T-cell (primary cell): Measurements from ENCODE around the gene GYPC. TPM values are rescaled to one million over a fixed set of nuclear protein-coding genes. Genes with fewer than 3 reads are reported as not detected.
"Not testable (repeated sequence)": the region's sequence is repeated elsewhere in the genome, so short reads cannot be mapped to it uniquely, and the experiment has no call there.

Source experiments
- ATAC-seq, 4 experiments: fragments of 200-7000 bp in 3 of 4; fragments of 150-1000 bp in 1 of 4; cut with Tn5 transposase; replicated peaks in 1 of 4; 1 replicate in 3 of 4; 2 replicates in 1 of 4; pipeline ENCODE4 v1.10.0; 2021; ENCODE audit warnings: moderate library complexity in 3 of 4, mild to moderate bottlenecking in 2 of 4, moderate number of reproducible peaks in 1 of 4
- CTCF ChIA-PET, 2 donors: fragments of 300-600 bp; sonication (Branson Sonifier 250); formaldehyde crosslinking; loops; one replicate each; lab custom pipeline; 2022; ENCODE audit warnings: antibody characterized with exemption in 2 of 2; lab: Charles Lee
- POLR2A ChIA-PET, 2 donors: fragments of 300-600 bp; sonication (Branson Sonifier 250); formaldehyde crosslinking; loops; one replicate each; lab custom pipeline; 2022; ENCODE audit warnings: antibody characterized with exemption in 2 of 2; lab: Charles Lee
- DNase-seq, 35 experiments: peaks; one replicate each; pipeline versions ENCODE4 v3.0.0 to v3.0.0-alpha.2; 2013 to 2023
- H3K27ac ChIP-seq: one replicate; pipeline ENCODE4 v1.5.1; 2013; ENCODE audit warnings: low read length
- H3K27me3 ChIP-seq, 2 experiments: replicated peaks in 1 of 2; 1 replicate in 1 of 2; 2 replicates in 1 of 2; pipeline versions ENCODE4 v1.6.1 to v1.7.0; 2013; ENCODE audit warnings: low read length in 1 of 2, mixed read lengths in 1 of 2; ENCODE audit not compliant: control insufficient read depth in 2 of 2, insufficient read depth in 2 of 2; ENCODE audit errors: extremely low read depth in 1 of 2
- H3K36me3 ChIP-seq, 2 donors: 1 replicate in 1 of 2; 2 replicates in 1 of 2; pipeline versions ENCODE4 v1.6.1 to v1.7.0; 2013; ENCODE audit warnings: low read length in 1 of 2; ENCODE audit not compliant: control insufficient read depth in 2 of 2, insufficient read depth in 1 of 2; ENCODE audit errors: extremely low read depth in 1 of 2
- H3K4me1 ChIP-seq, 2 experiments: 1 replicate in 1 of 2; 2 replicates in 1 of 2; pipeline versions ENCODE4 v1.6.1 to v1.7.0; 2013; ENCODE audit warnings: low read length in 2 of 2, mixed read lengths in 1 of 2; ENCODE audit not compliant: insufficient read depth in 2 of 2, control insufficient read depth in 1 of 2; ENCODE audit errors: extremely low read depth in 1 of 2
- H3K4me3 ChIP-seq, 2 donors: 1 replicate in 1 of 2; 2 replicates in 1 of 2; pipeline versions ENCODE4 v1.5.1 to v1.7.0; 2013; ENCODE audit warnings: mild to moderate bottlenecking in 2 of 2, low read length in 1 of 2, moderate library complexity in 1 of 2; ENCODE audit not compliant: control insufficient read depth in 1 of 2; ENCODE audit errors: extremely low read depth in 1 of 2
- H3K9me3 ChIP-seq: 2 replicates; pipeline ENCODE4 v1.7.0; 2013
- H3K27ac Mint-ChIP-seq, 2 donors: one replicate each; pipeline ENCODE4 v1.8.0; 2020 to 2021; ENCODE audit warnings: mild to moderate bottlenecking in 2 of 2, mixed read lengths in 2 of 2
- H3K27me3 Mint-ChIP-seq, 2 donors: one replicate each; pipeline ENCODE4 v1.8.0; 2021 to 2022; ENCODE audit warnings: mixed read lengths in 2 of 2
- H3K36me3 Mint-ChIP-seq: one replicate; pipeline ENCODE4 v1.8.0; 2021; ENCODE audit warnings: mixed read lengths
- H3K4me1 Mint-ChIP-seq, 3 donors: one replicate each; pipeline ENCODE4 v1.8.0; 2020 to 2022; ENCODE audit warnings: mixed read lengths in 3 of 3, mild to moderate bottlenecking in 1 of 3
- H3K4me3 Mint-ChIP-seq, 3 donors: one replicate each; pipeline ENCODE4 v1.8.0; 2020 to 2022; ENCODE audit warnings: mild to moderate bottlenecking in 3 of 3, mixed read lengths in 3 of 3, moderate library complexity in 3 of 3
- H3K9me3 Mint-ChIP-seq, 3 donors: one replicate each; pipeline ENCODE4 v1.8.0; 2020 to 2022; ENCODE audit warnings: mixed read lengths in 3 of 3
- WGBS: methylation state at CpG from one replicate; pipeline ENCODE4 v1.1.5; 2013; ENCODE audit warnings: missing lambda C conversion rate; ENCODE audit not compliant: insufficient coverage; 5-methylcytosine and 5-hydroxymethylcytosine counted together
- total RNA-seq, 35 experiments: library from RNA in 6 of 35; stranded (reverse) in 6 of 35; fragments of 120-200 nt in 1 of 35; gene quantifications; one replicate each; pipeline versions ENCODE4 v1.2.1 to v1.2.4 and lab custom pipeline; 2013 to 2026

Gene GYPC
- total RNA-seq, 5 donors from 2014 or later (not counting 1 experiment from before 2014, with no cell fraction given) = 109 to 137 (median 116) TPM

GRCh38 chr2:126692241-126692640, 36.3 kb downstream of the GYPC start:
- DNase-seq, ATAC-seq, H3K4me1 Mint-ChIP-seq, H3K27me3 Mint-ChIP-seq, H3K27ac ChIP-seq, CTCF ChIA-PET, H3K9me3 ChIP-seq, H3K27ac Mint-ChIP-seq, H3K27me3 ChIP-seq, H3K4me3 ChIP-seq, H3K4me1 ChIP-seq, H3K4me3 Mint-ChIP-seq, POLR2A ChIA-PET: not testable (repeated sequence)
- H3K36me3 ChIP-seq = peaks cover 20 to 60% of the 10 kb centered on the region in 2 donors
- no CpG with 5 or more reads among the region's 1 CpG for WGBS
- peaks cover 5 to 14% (median 8%) of the 10 kb centered on the region in 3 donors for H3K9me3 Mint-ChIP-seq
- peaks cover 89% of the 10 kb centered on the region for H3K36me3 Mint-ChIP-seq

DNA sequence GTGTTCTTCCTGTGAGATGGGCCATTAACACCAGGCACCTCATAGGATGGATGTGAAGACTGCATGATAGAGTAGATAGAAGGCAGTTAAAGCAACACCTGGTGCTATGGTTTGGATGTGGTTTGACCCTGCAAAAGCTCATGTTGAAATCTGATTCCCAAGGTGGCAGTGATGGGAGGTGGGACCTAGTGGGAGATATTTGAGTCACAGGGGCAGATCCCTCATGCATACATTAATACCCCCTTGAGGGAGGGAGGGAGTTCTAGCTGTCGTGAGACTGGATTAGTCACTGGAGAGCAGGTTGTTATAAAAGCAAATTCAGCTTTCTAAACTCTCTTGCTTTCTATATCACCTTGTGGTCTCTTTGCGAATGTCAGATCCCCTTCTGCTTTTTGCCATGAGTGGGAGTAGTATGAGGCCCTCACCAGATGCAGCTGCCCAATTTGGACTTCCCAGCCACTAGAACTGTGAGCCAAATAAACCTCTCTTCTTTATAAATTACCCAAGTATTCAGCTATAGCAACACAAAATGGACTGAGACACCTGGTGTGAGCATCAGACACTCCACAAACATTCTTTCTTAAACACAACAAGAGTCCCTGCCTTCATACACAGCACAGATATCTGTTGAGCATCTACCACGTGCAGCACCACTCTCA, 37.1 kb downstream of the GYPC start:
- CTCF ChIA-PET, H3K27ac Mint-ChIP-seq, H3K4me1 Mint-ChIP-seq, DNase-seq, H3K4me1 ChIP-seq, H3K27me3 Mint-ChIP-seq, H3K4me3 Mint-ChIP-seq, ATAC-seq, H3K9me3 ChIP-seq, POLR2A ChIA-PET, H3K27ac ChIP-seq, H3K4me3 ChIP-seq, H3K27me3 ChIP-seq: not testable (repeated sequence)
- H3K9me3 Mint-ChIP-seq = peaks cover 5 to 14% (median 8%) of the 10 kb centered on the region in 3 donors
- H3K36me3 Mint-ChIP-seq = peaks cover 89% of the 10 kb centered on the region
- 100% methylated on average over 1 of the region's 3 CpGs for WGBS
- peaks cover 20 to 59% of the 10 kb centered on the region in 2 donors for H3K36me3 ChIP-seq

GRCh38 chr2:126696644-126697520, 40.9 kb downstream of the GYPC start:
- CTCF ChIA-PET = interaction anchor here in 1 of 2 donors (0.7 kb wide), 1 partner anchor 99 kb away, joined by 5 read pairs; no protein-coding TSS in a partner anchor
- Histone ChIP-seq H3K36me3 (peaks cover 12 to 54% of the 10 kb centered on the region in 2 donors), H3K27ac (no peak overlapping the region), H3K4me3 (no peak overlapping the region), H3K27me3 (no peaks in the 10 kb centered on the region), H3K9me3 (no peaks in the 10 kb centered on the region), H3K4me1 (no peaks in the 10 kb centered on the region)
- ATAC-seq (no peak), DNase-seq (no peak)
- Mint-ChIP-seq H3K36me3 (peaks cover 73% of the 10 kb centered on the region), H3K27me3 (no peaks in the 10 kb centered on the region), H3K4me3 (no peak overlapping the region), H3K4me1 (peaks cover 0 to 11% (median 5%) of the 10 kb centered on the region in 3 donors), H3K9me3 (peaks cover 5 to 8% (median 6%) of the 10 kb centered on the region in 3 donors), H3K27ac (peak overlapping the region; percentile 36 to 64)
- POLR2A ChIA-PET = no interaction called here
- WGBS = 94% methylated on average over 11 of the region's 15 CpGs

DNA sequence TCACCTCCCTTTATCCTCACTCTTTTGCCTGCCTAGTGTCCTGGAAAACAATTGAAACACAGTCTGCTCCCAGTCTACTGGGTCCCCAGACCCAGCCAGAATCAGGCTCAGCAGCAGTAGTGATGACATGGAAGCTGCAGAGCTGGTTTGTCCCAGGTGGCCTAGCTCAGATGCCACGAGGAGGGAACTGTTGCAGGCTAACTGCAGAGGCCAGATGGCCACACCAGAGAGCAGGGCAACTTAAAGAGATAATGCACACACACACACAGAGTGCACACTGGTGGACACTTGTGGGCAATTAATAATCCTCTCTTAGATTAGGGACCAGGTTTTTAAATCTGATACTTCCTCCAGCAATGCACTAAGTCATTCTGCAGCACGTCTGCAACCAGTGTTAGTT, 42.4 kb downstream of the GYPC start:
- no peak for ATAC-seq

DNA sequence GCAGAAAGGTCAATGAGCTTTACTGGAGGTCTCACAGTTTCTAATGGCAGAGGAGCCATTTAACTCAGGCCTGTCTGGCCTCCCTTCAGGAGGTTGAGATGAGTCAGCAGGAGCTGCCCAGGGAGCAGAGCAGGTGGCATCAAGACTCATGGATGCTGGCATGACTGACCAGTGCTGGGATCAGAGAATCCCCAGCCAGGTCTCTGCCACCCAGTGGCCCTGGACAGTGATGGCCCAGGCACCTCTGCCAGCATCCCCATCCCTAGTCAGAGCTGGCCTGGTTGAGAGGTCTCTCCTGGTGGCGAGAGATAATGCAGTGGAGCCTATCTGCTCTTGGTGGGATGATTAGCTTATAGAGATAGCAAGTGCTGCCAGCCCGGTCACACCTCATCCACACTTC, 43.1 kb downstream of the GYPC start:
- Histone ChIP-seq H3K27ac (no peak overlapping the region), H3K9me3 (no peaks in the 10 kb centered on the region), H3K27me3 (no peaks in the 10 kb centered on the region), H3K4me3 (no peak overlapping the region), H3K4me1 (no peaks in the 10 kb centered on the region), H3K36me3 (peaks cover 4 to 37% of the 10 kb centered on the region in 2 donors)
- peaks cover 52% of the 10 kb centered on the region for H3K36me3 Mint-ChIP-seq
- DNase-seq = no peak
- POLR2A ChIA-PET = no interaction called here
- H3K27me3 Mint-ChIP-seq = no peaks in the 10 kb centered on the region
- peak overlapping the region in 1 of 2 donors; percentile 16 for H3K27ac Mint-ChIP-seq
- WGBS = no CpG with 5 or more reads among the region's 2 CpGs
- no peaks in the 10 kb centered on the region for H3K9me3 Mint-ChIP-seq
- H3K4me1 Mint-ChIP-seq = peaks cover 0 to 13% (median 5%) of the 10 kb centered on the region in 3 donors
- CTCF ChIA-PET = no interaction called here
- H3K4me3 Mint-ChIP-seq = no peak overlapping the region
- no peak for ATAC-seq

More for the DNA sequence above, 42.4 kb downstream of the GYPC start:
- Histone ChIP-seq H3K36me3 (peaks cover 9 to 43% of the 10 kb centered on the region in 2 donors), H3K27ac (no peak overlapping the region), H3K9me3 (no peaks in the 10 kb centered on the region), H3K4me1 (no peaks in the 10 kb centered on the region), H3K4me3 (no peak overlapping the region), H3K27me3 (no peaks in the 10 kb centered on the region)
- Mint-ChIP-seq H3K36me3 (peaks cover 58% of the 10 kb centered on the region), H3K27ac (no peak overlapping the region), H3K9me3 (peaks cover 0 to under 1% (median 0%) of the 10 kb centered on the region in 3 donors), H3K4me1 (peaks cover 0 to 13% (median 5%) of the 10 kb centered on the region in 3 donors), H3K4me3 (no peak overlapping the region), H3K27me3 (no peaks in the 10 kb centered on the region)
- 0% methylated on average over 1 of the region's 2 CpGs for WGBS
- no peak for DNase-seq
- ChIA-PET CTCF (no interaction called here), POLR2A (no interaction called here)

DNA sequence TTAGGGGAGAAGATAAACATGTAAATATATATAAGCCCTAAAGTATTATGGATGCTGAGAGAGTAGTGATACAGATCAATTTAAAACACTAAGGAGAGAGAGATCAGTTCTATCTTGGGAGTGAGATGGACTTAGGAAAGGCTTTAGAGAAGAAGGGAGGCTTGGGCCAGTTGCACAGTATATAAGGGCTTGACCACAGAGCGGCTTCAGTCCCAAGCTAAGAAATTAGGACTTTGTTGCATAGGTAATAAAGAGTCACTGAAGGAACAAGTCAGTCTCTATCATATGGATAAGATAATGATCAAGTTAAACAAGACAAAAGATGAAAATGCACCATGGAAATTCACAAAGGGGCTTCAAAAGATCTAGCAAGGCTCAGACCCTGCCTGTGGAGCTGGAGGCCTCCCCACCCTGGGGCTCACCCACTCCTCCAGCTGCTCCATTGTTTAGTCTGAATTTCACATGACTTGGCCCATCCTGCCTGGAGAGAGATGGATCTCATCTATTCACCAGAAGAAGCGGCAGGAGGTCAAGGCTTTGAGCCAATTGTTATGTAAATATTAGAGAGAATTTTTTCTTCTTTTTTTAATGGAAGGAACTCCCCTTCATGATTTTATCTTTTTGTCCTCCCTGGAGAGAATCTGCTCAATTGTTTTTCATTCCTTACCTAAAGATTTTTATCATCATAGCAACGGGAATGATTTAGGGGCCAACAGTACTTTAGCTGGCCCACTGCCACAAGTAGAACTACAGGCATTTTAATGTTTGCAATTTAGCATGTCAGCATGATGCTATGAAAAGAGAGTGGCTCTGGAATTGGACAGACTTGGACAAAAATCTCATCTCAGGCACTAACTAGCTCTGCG, 44.0 kb downstream of the GYPC start:
- ChIA-PET POLR2A (no interaction called here), CTCF (no interaction called here)
- peaks cover 46% of the 10 kb centered on the region for H3K36me3 Mint-ChIP-seq
- Histone ChIP-seq H3K27me3 (no peaks in the 10 kb centered on the region), H3K9me3 (no peaks in the 10 kb centered on the region), H3K4me3 (no peak overlapping the region), H3K36me3 (peaks cover 2 to 32% of the 10 kb centered on the region in 2 donors), H3K4me1 (no peaks in the 10 kb centered on the region), H3K27ac (no peak overlapping the region)
- no peak for DNase-seq
- H3K27me3 Mint-ChIP-seq = no peaks in the 10 kb centered on the region
- no peak overlapping the region for H3K4me3 Mint-ChIP-seq
- H3K27ac Mint-ChIP-seq = peak overlapping the region in 1 of 2 donors; percentile 16
- ATAC-seq = no peak
- no CpG with 5 or more reads among the region's 4 CpGs for WGBS
- no peaks in the 10 kb centered on the region for H3K9me3 Mint-ChIP-seq
- peaks cover 0 to 13% (median 5%) of the 10 kb centered on the region in 3 donors for H3K4me1 Mint-ChIP-seq
